DOHH2 (cell line): ENCODE measurements around the gene HNF4A.

Experiments used
- H3F3A ChIP-seq: fragments of 200-600 bp; sonication (generic), shearing (Covaris generic); 2 replicates; pipeline ENCODE4 v1.6.0; 2016; ENCODE audit warnings: antibody characterized with exemption, mild to moderate bottlenecking; ENCODE audit not compliant: control insufficient read depth, insufficient read depth
- H3K27ac ChIP-seq: fragments of 200-600 bp; sonication (generic); 2 replicates; pipeline ENCODE4 v1.5.1; 2014; ENCODE audit warnings: low read depth, mild to moderate bottlenecking, low read length, moderate library complexity
- H3K27me3 ChIP-seq: fragments of 200-600 bp; sonication (generic); 2 replicates; pipeline ENCODE4 v1.6.1; 2014; ENCODE audit warnings: mild to moderate bottlenecking, low read length, mixed read lengths; ENCODE audit not compliant: control insufficient read depth
- H3K36me3 ChIP-seq: fragments of 200-600 bp; sonication (generic); 2 replicates; pipeline ENCODE4 v1.6.1; 2014; ENCODE audit warnings: mild to moderate bottlenecking, low read length, moderate library complexity, mixed read lengths; ENCODE audit not compliant: control insufficient read depth
- H3K4me1 ChIP-seq: fragments of 200-600 bp; sonication (generic); 2 replicates; pipeline ENCODE4 v1.6.1; 2014; ENCODE audit warnings: mild to moderate bottlenecking, low read length, mixed read lengths; ENCODE audit not compliant: control insufficient read depth
- H3K4me2 ChIP-seq: fragments of 200-600 bp; sonication (generic); 2 replicates; pipeline ENCODE4 v1.6.0; 2014; ENCODE audit warnings: mild to moderate bottlenecking, low read length, moderate library complexity
- H3K4me3 ChIP-seq: fragments of 200-600 bp; sonication (generic); 2 replicates; pipeline ENCODE4 v1.5.1; 2014; ENCODE audit warnings: mild to moderate bottlenecking, low read length, mixed read lengths
- H3K79me2 ChIP-seq: fragments of 200-600 bp; sonication (generic); 2 replicates; pipeline ENCODE4 v1.6.1; 2014; ENCODE audit warnings: mild to moderate bottlenecking, low read length, mixed read lengths; ENCODE audit not compliant: control insufficient read depth
- H3K9me2 ChIP-seq: fragments of 200-600 bp; sonication (generic); replicated peaks from 2 replicates; pipeline ENCODE4 v1.6.1; 2014; ENCODE audit warnings: mild to moderate bottlenecking, low read length, mixed read lengths; ENCODE audit not compliant: control insufficient read depth
- H3K9me3 ChIP-seq: fragments of 200-600 bp; sonication (generic); 2 replicates; pipeline ENCODE4 v1.6.1; 2014; ENCODE audit warnings: antibody characterized with exemption, low read length, mixed read lengths; ENCODE audit not compliant: control insufficient read depth, insufficient read depth
- H4K20me1 ChIP-seq: fragments of 200-600 bp; sonication (generic); 2 replicates; pipeline ENCODE4 v1.6.0; 2014; ENCODE audit warnings: low read depth, mild to moderate bottlenecking, antibody characterized with exemption, low read length, moderate library complexity; ENCODE audit not compliant: control insufficient read depth, insufficient read depth
- EZH2phosphoT487 ChIP-seq: fragments of 200-600 bp; sonication (generic); IDR thresholded peaks from 2 replicates; pipeline ENCODE4 v1.6.1; 2017; ENCODE audit warnings: borderline replicate concordance, mild to moderate bottlenecking, antibody characterized with exemption, low read length, moderate library complexity, mixed read lengths
- TF ChIP-seq, protein P1 (sequence below): fragments of 200-600 bp; sonication (generic); IDR thresholded peaks from one replicate; pipeline ENCODE4 v1.5.1; 2014; ENCODE audit warnings: antibody characterized with exemption, mild to moderate bottlenecking, low read depth, low read length; ENCODE audit not compliant: poor library complexity, severe bottlenecking

Gene HNF4A

DNA sequence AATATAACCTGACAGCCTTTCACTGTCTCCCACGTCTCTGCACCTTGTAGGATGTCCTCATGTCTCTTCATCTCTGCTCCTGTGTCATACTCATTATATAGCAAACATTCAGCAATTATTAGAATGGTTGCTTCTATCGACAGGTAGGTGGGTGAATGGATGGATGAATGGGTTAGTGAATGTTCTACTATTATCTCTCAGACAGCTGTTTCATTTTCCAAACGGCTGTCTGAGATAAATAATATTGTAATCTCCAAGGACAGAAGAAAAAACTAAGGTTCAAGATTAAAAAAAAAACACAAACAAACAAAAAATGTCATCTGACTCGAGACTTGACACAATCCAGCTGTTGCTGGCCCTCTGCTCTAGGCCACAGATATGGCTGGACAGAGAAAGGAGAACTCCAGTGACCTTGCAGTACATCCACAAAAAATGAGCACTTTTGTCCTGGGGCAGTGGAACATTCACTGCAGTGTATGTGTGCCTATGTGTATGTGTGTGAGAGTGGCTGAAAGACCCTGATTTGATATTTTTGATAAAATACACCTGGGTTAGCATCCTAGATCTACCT is 2.1 kb downstream of the HNF4A start:
- Histone ChIP-seq H3F3A (no peaks in the 10 kb centered on the region), H3K79me2 (no peaks in the 10 kb centered on the region), H3K9me3 (no peaks in the 10 kb centered on the region), H3K27me3 (peaks cover 8% of the 10 kb centered on the region), H3K4me3 (no peak overlapping the region), H3K27ac (no peak overlapping the region), H4K20me1 (no peaks in the 10 kb centered on the region), H3K4me1 (no peaks in the 10 kb centered on the region), H3K36me3 (no peaks in the 10 kb centered on the region), H3K4me2 (no peak overlapping the region), H3K9me2 (no peaks in the 10 kb centered on the region)
- no peak for TF ChIP-seq EZH2phosphoT487
- TF ChIP-seq, protein P1, sequence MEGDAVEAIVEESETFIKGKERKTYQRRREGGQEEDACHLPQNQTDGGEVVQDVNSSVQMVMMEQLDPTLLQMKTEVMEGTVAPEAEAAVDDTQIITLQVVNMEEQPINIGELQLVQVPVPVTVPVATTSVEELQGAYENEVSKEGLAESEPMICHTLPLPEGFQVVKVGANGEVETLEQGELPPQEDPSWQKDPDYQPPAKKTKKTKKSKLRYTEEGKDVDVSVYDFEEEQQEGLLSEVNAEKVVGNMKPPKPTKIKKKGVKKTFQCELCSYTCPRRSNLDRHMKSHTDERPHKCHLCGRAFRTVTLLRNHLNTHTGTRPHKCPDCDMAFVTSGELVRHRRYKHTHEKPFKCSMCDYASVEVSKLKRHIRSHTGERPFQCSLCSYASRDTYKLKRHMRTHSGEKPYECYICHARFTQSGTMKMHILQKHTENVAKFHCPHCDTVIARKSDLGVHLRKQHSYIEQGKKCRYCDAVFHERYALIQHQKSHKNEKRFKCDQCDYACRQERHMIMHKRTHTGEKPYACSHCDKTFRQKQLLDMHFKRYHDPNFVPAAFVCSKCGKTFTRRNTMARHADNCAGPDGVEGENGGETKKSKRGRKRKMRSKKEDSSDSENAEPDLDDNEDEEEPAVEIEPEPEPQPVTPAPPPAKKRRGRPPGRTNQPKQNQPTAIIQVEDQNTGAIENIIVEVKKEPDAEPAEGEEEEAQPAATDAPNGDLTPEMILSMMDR: no peak

DNA sequence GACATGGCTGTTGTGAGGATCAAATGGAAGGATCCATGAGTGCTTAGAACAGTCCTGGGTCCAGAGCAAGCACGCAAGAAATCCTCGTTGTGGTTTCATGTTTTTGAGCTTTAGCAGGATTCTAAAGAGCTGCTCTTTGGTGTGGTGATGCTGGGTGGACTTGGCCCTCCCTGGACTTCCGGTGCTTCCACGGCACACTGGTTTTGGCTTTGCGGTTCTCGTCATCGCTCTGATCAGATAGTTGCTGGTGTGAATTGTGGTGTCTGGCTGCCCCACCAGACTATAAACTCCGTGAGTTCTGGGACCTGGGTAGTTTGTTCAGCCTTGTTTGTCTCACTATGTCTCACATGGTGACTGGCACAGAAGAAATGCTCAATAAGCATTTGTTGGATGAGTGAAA is 3.3 kb downstream of the HNF4A start:
- Histone ChIP-seq H3K27ac (no peak overlapping the region), H3K79me2 (no peaks in the 10 kb centered on the region), H3K4me2 (no peak overlapping the region), H3K9me2 (no peaks in the 10 kb centered on the region), H3F3A (no peaks in the 10 kb centered on the region), H3K27me3 (peaks cover 8% of the 10 kb centered on the region), H3K4me3 (no peak overlapping the region), H3K36me3 (no peaks in the 10 kb centered on the region), H4K20me1 (no peaks in the 10 kb centered on the region), H3K9me3 (no peaks in the 10 kb centered on the region), H3K4me1 (no peaks in the 10 kb centered on the region)
- no peak for TF ChIP-seq EZH2phosphoT487
- TF ChIP-seq, protein P1: no peak

DNA sequence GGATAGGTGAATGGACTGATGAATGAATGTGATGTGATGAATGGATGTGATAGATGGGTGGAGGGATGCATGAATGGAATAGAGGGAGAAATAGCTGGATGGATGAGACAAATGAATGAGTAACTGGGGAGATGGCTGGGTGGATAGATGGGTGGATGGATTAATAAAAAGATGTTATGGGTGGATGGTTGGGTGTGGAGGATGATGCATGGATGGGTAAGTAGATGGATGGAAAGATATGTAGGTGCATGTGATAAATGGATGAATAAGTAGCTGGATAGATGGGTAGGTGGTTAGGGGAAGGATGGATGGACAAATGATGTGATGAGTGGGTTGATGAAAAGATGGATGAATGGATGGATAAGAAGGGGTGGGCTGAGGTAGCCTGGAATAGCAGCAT is 4.7 kb downstream of the HNF4A start:
- H3F3A ChIP-seq: no peaks in the 10 kb centered on the region
- no peak overlapping the region for H3K4me3 ChIP-seq
- H3K9me3 ChIP-seq: no peaks in the 10 kb centered on the region
- no peaks in the 10 kb centered on the region for H3K36me3 ChIP-seq
- H4K20me1 ChIP-seq: no peaks in the 10 kb centered on the region
- no peak for TF ChIP-seq EZH2phosphoT487
- TF ChIP-seq, protein P1: no peak
- H3K79me2 ChIP-seq: no peaks in the 10 kb centered on the region
- no peaks in the 10 kb centered on the region for H3K9me2 ChIP-seq
- no peaks in the 10 kb centered on the region for H3K4me1 ChIP-seq
- H3K27me3 ChIP-seq: peaks cover 8% of the 10 kb centered on the region
- H3K27ac ChIP-seq: no peak overlapping the region
- H3K4me2 ChIP-seq: no peak overlapping the region

DNA sequence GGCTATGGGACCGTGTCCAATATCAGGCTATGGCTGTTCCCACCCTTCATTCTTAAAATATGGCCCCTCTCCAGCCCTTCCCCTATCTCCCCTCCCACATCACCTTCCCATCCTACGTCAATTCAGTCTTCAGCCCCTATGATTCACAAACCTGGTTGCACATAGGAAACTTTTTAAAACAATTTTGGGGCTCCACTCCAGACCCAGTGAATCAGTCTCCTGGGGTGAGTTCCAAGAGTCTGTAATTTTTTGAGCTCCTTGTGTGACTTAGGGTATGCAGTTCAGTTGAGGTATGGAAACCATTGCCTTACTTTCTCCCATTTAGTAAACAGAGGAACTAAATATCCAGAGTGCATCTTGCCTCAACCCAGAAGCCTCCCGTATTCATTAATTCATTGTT is 5.5 kb downstream of the HNF4A start:
- H3K9me2 ChIP-seq: no peaks in the 10 kb centered on the region
- no peaks in the 10 kb centered on the region for H3F3A ChIP-seq
- no peaks in the 10 kb centered on the region for H4K20me1 ChIP-seq
- no peaks in the 10 kb centered on the region for H3K4me1 ChIP-seq
- H3K4me2 ChIP-seq: no peak overlapping the region
- TF ChIP-seq EZH2phosphoT487: no peak
- TF ChIP-seq, protein P1: no peak
- no peaks in the 10 kb centered on the region for H3K36me3 ChIP-seq
- no peaks in the 10 kb centered on the region for H3K79me2 ChIP-seq
- no peak overlapping the region for H3K4me3 ChIP-seq
- no peak overlapping the region for H3K27ac ChIP-seq
- H3K27me3 ChIP-seq: peaks cover 8% of the 10 kb centered on the region
- H3K9me3 ChIP-seq: no peaks in the 10 kb centered on the region
